Anterior cingulate cortex (tissue), 58 donors: ENCODE data around the gene LMNTD1.
A peak's percentile ranks its signal among the peaks of the same experiment; 100 is the strongest.
"Not testable (repeated sequence)": the region's sequence is repeated elsewhere in the genome, so short reads cannot be mapped to it uniquely, and the experiment has no call there.

ENCODE experiments used
- DNase-seq, 58 donors: peaks; one replicate each; lab custom pipeline; 2025; lab: John Stamatoyannopoulos, UW

LMNTD1 gene, protein sequence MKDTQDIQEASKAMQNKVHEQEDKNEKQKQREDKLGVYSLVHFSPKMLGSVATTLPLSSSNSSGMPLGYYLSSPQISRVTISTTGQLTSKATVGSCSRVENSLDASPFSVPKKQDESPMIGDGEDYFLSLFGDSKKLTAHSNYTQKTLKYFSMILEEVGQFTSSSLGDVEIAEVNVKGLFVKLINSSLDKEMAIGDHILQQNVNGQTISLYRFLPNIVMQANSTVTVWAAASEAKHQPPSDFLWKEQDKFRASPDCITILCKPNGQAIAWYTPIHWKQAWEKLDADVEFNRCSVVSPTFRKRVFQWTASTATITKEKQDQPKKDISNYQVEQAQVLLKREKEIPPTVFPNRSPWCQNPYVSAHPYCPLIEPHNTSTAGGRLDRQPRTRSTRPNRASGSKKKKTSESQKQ

GRCh38 chr12:25553098-25553497, at the start of gene LMNTD1:
LMNTD1 (minus strand) TSS chr12:25553283; CDS start chr12:25552959, 324 bp downstream.
- peak in 1 of 58 donors; percentile 3 for DNase-seq

DNA sequence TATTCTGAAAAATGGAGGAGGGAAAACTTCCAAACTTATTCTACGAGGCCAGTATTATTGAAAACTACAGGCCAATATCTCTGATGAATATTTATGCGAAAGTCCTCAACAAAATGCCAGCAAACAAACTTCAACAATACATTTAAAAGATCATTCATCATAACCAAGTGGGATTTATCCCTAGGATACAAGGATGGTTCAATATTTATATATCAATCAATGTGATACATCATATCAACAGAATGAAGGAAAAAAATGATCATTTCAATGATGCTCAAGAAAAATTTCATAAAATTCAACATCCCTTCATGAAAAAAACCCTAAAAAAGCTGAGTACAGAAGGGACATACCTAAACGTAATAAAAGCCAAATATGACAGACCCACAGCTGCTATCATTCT, 45.9 kb upstream of the LMNTD1 start:
- DNase-seq: no peak

GRCh38 chr12:25595496-25595895, 42.4 kb upstream of the LMNTD1 start:
- not testable (repeated sequence) for DNase-seq

- DNase-seq: no peak
Measured at GRCh38 chr12:25594376-25594775, 41.3 kb upstream of the LMNTD1 start.

DNA sequence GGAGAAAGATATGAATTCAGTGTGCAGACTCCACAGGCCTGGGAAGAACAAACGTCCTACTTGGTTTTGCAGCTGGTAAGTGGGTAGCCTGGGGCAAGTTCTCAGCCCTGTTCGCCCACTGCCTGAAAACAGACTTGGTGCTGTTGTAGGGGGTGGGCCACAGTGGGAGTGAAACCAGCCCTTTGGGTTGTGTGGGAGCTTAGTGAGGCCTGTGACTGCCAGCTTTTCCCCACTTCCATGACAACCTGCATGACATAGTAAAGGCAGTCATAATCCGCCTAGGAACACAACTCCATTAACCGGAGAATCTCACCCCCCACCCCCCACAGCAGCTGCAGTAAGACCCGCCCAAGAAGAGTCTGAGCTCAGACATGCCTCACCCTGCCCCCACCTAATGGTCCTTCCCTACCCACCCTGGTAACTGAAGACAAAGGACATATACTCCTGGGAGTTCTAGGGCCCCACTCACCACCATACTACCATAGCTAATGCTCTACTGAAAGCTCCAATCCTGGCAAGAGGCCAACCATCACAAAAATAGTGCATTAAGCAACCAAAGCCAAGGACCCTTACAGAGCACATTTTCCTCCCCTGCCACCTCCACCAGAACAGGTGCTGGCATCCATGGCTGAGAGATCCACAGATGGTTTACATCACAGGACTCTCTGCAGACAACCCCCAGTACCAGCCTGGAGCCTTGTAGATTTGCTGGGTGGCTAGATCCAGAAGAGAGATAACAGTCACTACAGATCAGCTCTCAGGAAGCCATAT, 39.8 kb upstream of the LMNTD1 start:
- DNase-seq: no peak

GRCh38 chr12:25591144-25591543, 38.1 kb upstream of the LMNTD1 start:
- no peak for DNase-seq

GRCh38 chr12:25590011-25590721, 37.1 kb upstream of the LMNTD1 start:
- no peak for DNase-seq

GRCh38 chr12:25587346-25587745, 34.3 kb upstream of the LMNTD1 start:
- DNase-seq: no peak

GRCh38 chr12:25585662-25586061, 32.6 kb upstream of the LMNTD1 start:
- no peak for DNase-seq

DNA sequence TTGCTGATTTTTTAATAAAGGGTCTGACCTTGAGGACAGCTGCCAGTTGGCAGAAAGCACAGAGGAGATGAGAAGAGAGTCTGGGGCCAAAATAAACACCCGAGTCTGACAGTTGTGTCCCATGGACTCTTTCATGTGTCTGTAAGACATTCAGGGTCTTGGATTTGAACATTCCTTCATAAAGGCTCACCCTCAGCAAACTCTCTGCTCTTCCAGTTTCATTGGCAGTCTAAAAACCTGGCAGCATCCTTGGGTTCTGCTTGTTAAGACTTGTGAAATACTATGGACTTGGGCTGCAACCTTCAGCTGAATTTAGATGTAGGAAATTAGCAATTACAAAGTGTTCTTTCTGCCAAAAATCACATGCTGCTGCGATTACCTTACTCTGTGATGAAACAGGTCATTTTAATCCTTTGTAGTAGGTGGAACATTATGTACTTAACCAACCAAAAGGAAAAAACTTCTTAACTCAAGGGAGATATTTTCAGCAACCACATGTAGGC, 32.0 kb upstream of the LMNTD1 start:
- peak in 17 of 58 donors; percentile 2 to 76 (median 30) for DNase-seq

- DNase-seq: no peak
Measured at GRCh38 chr12:25584596-25584995, 31.5 kb upstream of the LMNTD1 start.

GRCh38 chr12:25583545-25583944, 30.5 kb upstream of the LMNTD1 start:
- DNase-seq: peak in 1 of 58 donors; percentile 8

- no peak for DNase-seq
Measured at GRCh38 chr12:25581067-25581466, 28.0 kb upstream of the LMNTD1 start.

GRCh38 chr12:25578411-25579143, 25.5 kb upstream of the LMNTD1 start:
- no peak for DNase-seq

GRCh38 chr12:25574761-25575160, 21.7 kb upstream of the LMNTD1 start:
- DNase-seq: no peak

GRCh38 chr12:25573346-25573745, 20.3 kb upstream of the LMNTD1 start:
- DNase-seq: peak in 5 of 58 donors; percentile 5 to 18 (median 10)

- no peak for DNase-seq
Measured at GRCh38 chr12:25570418-25570817, 17.3 kb upstream of the LMNTD1 start.

GRCh38 chr12:25566202-25566949, 13.3 kb upstream of the LMNTD1 start:
- DNase-seq: no peak

- no peak for DNase-seq
Measured at GRCh38 chr12:25558586-25558985, 5.5 kb upstream of the LMNTD1 start.
